ENCODE measurements around the gene FASTKD3.

FASTKD3 gene

DNA sequence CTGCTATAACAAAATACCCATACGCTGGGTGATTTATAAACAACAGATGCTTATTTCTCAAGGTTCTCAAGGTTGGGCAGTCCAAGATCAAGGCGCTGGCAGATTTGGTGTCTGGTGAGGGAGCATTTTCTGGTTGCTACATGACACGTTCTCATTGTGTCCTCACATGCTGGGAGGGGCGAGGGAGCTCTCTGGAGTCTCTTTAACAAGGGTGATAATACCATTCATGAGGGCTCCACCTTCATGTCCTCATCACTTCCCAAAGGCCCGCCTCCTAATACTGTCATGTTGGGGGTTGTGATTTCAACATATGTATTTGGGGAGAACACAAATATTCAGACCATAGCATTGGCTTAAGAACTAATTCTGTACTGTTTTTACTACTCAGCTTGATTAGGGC is 22.5 kb downstream of the FASTKD3 start:
- DNase-seq, result no peak

DNA sequence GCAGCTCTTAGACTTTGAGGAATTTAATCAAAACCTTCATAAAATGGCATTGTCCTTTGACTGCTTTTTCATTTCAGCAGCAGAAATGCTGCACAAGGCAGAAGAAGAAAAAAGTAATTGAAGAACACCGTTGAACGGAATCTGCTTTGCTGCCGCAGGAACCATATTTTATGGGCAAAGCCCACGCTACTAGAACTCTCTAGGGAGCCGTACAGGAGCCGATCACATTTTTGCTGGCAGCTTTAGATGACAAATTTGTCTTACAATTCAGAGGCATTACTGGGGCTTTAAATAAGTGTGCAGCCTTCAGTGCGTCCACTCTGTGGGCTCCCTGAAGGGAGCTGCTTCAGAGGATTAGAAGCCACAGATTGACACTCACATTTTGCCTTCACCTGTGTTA is 23.3 kb downstream of the FASTKD3 start:
- no peak for DNase-seq

- DNase-seq, result no peak
Measured at GRCh38 chr5:7844901-7845300, 23.9 kb downstream of the FASTKD3 start.

DNA sequence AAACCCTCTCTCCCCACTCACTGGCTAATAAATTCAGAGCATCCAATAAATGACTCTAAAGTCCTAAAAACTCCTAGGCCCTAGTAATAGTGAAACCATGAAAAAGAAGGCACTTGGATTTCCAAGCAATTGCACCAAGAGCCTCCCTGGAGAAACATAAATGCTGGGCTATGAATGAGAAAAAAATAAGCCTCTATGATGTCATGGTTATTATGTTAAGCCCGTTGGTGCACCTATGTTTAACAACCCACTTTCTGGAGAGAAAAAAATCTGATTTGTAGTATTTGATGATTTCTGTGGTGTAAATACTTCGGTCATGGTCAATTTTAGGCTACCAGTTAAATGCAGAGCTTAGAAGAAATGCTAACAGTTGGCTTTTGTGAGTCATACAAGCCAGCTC is 26.3 kb downstream of the FASTKD3 start:
- DNase-seq, result no peak

GRCh38 chr5:7837403-7837802 is 31.4 kb downstream of the FASTKD3 start:
- DNase-seq, result no peak

- DNase-seq, result no peak
Measured at GRCh38 chr5:7834982-7835381, 33.8 kb downstream of the FASTKD3 start.

DNA sequence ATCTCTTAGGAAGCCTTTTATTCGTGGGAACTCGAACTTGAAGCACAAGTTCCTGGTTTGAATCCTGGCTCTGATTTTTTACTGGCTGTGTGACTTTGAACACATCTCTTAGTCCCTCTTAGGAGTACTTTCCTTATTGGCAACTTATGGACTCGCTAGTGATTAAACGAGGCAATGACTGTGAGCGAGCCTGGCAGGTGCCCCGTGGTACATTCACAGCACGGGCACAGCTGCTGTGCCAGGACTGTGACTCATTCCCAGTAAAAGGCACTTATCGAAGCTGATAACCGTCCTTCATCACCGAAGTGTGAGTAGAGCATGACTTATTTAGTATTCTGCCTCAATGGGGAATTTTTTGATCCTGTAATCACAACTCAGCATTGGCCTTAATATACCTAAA is 40.6 kb downstream of the FASTKD3 start:
- no peak for DNase-seq

DNA sequence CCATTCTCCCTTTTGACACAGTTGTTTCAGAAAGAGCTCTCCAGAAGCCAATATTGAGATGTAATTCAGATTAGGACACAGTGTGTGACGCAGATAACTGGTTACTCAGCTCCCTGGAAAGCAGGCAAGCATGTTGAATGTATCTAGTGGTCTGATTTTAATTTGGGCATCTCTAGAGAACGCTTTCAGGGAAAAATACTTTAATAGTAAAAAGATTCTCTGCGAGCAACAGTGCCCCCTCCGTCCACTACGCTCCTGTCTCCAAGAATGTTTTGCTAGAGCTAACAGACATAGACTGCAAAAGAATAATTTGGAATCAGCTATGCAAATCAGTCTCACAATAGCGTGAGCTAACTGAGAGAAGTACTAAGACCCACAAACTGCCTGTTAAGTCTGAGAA is 41.2 kb downstream of the FASTKD3 start:
- no peak for DNase-seq

DNA sequence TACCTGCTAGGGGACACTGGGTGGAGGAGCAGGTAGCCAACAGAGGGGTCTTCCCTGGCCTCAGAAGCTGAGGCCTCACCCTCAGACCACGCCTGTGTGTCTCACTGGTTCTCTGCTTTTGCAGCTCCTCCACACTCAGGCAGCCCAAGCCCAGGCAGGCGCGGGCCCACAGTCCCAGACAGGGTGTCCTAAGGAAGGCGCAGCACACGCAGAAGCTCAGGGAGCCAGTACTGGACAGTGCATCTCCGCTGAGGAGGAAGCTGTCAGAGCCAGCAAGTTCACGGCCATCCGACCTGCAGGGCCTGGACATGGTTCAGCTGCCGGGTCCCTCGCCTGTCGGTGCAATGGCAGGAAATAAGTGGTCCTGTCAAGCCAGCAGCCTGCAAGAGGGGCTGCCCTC is 43.2 kb downstream of the FASTKD3 start:
- no peak for DNase-seq

- no peak for DNase-seq
Measured at GRCh38 chr5:7824995-7825394, 43.8 kb downstream of the FASTKD3 start.

DNA sequence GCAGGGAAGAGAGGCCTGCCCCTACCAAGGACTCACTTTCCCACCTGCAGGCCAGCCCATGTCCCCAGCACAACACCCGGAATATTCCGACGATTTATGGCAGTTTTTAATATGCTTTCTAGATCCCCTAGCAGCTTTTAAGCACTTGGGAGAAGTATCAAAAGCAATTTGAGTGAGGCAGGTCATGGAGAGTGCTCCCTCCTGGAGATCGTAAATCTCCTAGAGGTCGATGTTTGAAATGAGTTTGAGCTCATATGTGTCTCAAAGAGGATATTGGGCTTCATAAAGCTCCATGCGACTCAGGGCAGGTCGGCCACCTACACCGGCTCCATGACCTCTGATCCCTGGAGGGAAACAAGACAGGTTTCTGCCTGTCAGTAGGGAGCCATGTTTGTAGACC is 45.2 kb downstream of the FASTKD3 start:
- DNase-seq, result no peak

- DNase-seq, result no peak
Measured at GRCh38 chr5:7822449-7822848, 46.4 kb downstream of the FASTKD3 start.

GRCh38 chr5:7816535-7816901 is 52.3 kb downstream of the FASTKD3 start:
- no peak for DNase-seq

DNA sequence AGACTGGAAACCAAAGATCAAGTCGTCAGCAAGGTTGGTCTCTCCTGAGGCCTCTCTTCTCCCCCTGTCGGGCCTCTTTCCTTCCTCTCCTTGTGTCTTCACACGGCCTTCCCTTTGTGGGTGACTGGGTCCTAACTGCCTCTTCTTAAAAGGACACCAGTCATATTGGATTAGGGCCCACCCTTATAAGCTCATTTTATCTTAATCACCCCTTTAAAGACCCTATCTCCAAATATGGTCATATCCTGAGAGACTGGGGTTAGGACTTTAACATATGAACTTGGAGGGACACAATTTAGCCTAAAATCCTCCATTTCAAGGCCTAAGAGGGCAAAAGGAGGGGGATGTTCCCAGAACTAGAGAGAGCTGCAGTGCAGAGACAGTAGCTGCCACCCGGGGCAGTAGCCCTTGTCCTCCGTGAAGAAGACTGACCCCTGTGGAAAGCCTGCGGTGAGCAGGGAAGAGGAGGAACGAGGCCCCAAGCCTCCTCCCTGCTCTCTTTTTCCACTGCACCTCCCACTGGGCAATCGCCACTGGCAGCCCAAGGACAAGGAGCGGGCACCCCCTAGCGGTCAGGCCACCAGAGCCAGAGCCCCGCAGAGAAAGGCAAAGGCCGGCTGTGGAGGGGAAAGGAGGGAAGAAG is 52.8 kb downstream of the FASTKD3 start:
- DNase-seq, result peak; percentile 80

GRCh38 chr5:7814816-7815215 is 54.0 kb downstream of the FASTKD3 start:
- no peak for DNase-seq

DNA sequence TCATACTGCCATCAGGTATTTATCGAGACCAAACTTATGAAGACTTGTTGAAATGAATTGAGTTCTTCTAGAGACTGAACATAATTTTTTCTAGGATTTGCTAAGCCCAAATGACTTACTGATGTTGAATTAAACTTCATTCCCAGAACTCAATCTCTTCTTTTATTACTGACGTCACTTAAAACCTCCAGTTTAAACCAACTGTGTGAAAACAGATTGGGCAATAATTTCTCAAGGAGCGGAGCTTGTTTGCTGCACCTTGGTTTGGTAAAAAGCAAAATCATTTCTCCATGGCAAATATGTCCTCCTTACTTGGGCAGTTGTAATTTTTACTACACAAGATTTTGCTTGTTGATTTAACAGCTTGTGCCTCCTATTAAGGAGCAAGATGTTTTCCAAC is 55.3 kb downstream of the FASTKD3 start:
- DNase-seq, result no peak

DNA sequence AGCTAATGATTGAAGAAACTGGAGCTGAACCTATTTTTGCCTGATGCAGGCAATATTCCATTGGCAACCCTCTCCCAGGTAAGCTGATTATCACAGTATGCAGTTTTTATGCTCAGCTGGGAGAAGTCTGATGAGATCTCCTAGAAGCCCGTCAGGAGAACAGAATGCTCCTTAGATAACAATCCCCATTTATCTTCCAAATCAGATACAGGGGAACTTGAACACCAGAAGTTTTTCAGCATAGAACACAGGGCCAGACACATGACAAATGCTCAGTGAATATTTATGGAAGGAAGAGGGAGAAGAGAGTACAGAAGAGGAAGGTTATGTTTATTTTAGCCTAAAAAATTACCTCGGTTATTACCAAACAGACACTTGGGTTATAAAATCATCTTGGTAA is 55.8 kb downstream of the FASTKD3 start:
- DNase-seq, result no peak

- DNase-seq, result no peak
Measured at GRCh38 chr5:7811715-7812114, 57.1 kb downstream of the FASTKD3 start.

Data from midbrain (tissue), 1 donor.